GM19455 (cell line): ENCODE data around the gene DNAJB8.

ENCODE experiments used
- ATAC-seq: cut with Tn5 transposase; IDR thresholded peaks from one replicate; pipeline ENCODE4 v1.9.1; 2021; ENCODE audit not compliant: unreplicated experiment

DNAJB8 gene

GRCh38 chr3:128495435-128495970, 28.8 kb upstream of the DNAJB8 start:
- ATAC-seq: no peak

GRCh38 chr3:128494367-128494650, 27.6 kb upstream of the DNAJB8 start:
- no peak for ATAC-seq

GRCh38 chr3:128493570-128494366, 27.1 kb upstream of the DNAJB8 start:
- no peak for ATAC-seq

GRCh38 chr3:128492671-128493569, 26.2 kb upstream of the DNAJB8 start, which contains the start of gene GATA2:
TSS of gene GATA2 (minus strand) at chr3:128493201. CDS start at chr3:128487031, 6,170 bp downstream.
- ATAC-seq: no peak

- ATAC-seq: no peak
These were observed 25.4 kb upstream of the DNAJB8 start for GRCh38 chr3:128491941-128492670.

GRCh38 chr3:128491691-128491940, 24.9 kb upstream of the DNAJB8 start:
- ATAC-seq: no peak

GRCh38 chr3:128490915-128491690, 24.4 kb upstream of the DNAJB8 start:
- no peak for ATAC-seq

GRCh38 chr3:128490650-128490914, 23.9 kb upstream of the DNAJB8 start:
- no peak for ATAC-seq

- no peak for ATAC-seq
These were observed 23.4 kb upstream of the DNAJB8 start for GRCh38 chr3:128489927-128490649.

GRCh38 chr3:128489674-128489926, 22.9 kb upstream of the DNAJB8 start:
- ATAC-seq: no peak

- ATAC-seq: no peak
These were observed 22.4 kb upstream of the DNAJB8 start for GRCh38 chr3:128488991-128489673.

- no peak for ATAC-seq
These were observed 21.9 kb upstream of the DNAJB8 start for GRCh38 chr3:128488636-128488990.

GRCh38 chr3:128487813-128488635, 21.3 kb upstream of the DNAJB8 start:
- ATAC-seq: no peak

- ATAC-seq: no peak
These were observed 20.8 kb upstream of the DNAJB8 start for GRCh38 chr3:128487538-128487812.

GRCh38 chr3:128486681-128487537, 20.2 kb upstream of the DNAJB8 start:
- ATAC-seq: no peak

- no peak for ATAC-seq
These were observed 19.5 kb upstream of the DNAJB8 start for GRCh38 chr3:128486205-128486628.

- ATAC-seq: no peak
These were observed 18.9 kb upstream of the DNAJB8 start for GRCh38 chr3:128485282-128486204.
